Endothelial cell of umbilical vein (primary cell): ENCODE measurements around the gene NLRC3. TPM values are rescaled to one million over a fixed set of nuclear protein-coding genes. Genes with fewer than 3 reads are reported as not detected.

Experiments used
- BruUV-seq: library from RNA; stranded (reverse); fragments of 400-500 nt; replicated peaks from 2 replicates; lab custom pipeline; 2021; lab: Mats Ljungman, UMichigan
- CTCF ChIA-PET: fragments of 300-600, 350-600 bp; sonication (Branson Sonifier 250); formaldehyde crosslinking; loops from one replicate; lab custom pipeline; 2021; ENCODE audit warnings: antibody characterized with exemption, inconsistent platforms; lab: Charles Lee
- POLR2A ChIA-PET: fragments of 300-600, 350-600 bp; sonication (Branson Sonifier 250); formaldehyde crosslinking; loops from one replicate; lab custom pipeline; 2021; ENCODE audit warnings: antibody characterized with exemption, inconsistent platforms; lab: Charles Lee
- DNase-seq: peaks from one replicate; pipeline ENCODE4 v3.0.0-alpha.2; 2011; ENCODE audit warnings: low read depth, low spot score
- FAIRE-seq: peaks from 2 replicates; lab custom pipeline; 2011; peaks lifted over from hg19 to GRCh38; lab: Jason Lieb, UNC
- H2AFZ ChIP-seq: 2 replicates; pipeline ENCODE4 v1.6.0; 2012; ENCODE audit warnings: low read depth, low read length, control low read depth, inconsistent platforms
- H3K27ac ChIP-seq: 2 replicates; pipeline ENCODE4 v1.5.1; 2011; ENCODE audit warnings: low read depth, mild to moderate bottlenecking, control low read depth, low read length, moderate library complexity; ENCODE audit not compliant: insufficient read depth
- H3K27me3 ChIP-seq, 2 experiments: 2 replicates each; pipeline versions ENCODE4 v1.6.0 to v1.6.1; 2011; ENCODE audit warnings: low read length in 2 of 2, mixed read lengths in 1 of 2; ENCODE audit not compliant: control insufficient read depth in 2 of 2, insufficient read depth in 2 of 2
- H3K36me3 ChIP-seq, 2 experiments: 2 replicates in 1 of 2; 3 replicates in 1 of 2; pipeline ENCODE4 v1.5.1; 2011; ENCODE audit warnings: low read length in 2 of 2, mild to moderate bottlenecking in 1 of 2, moderate library complexity in 1 of 2; ENCODE audit not compliant: control insufficient read depth in 2 of 2, insufficient read depth in 2 of 2; ENCODE audit errors: extremely low read depth in 1 of 2
- H3K4me1 ChIP-seq: 3 replicates; pipeline ENCODE4 v1.5.1; 2011; ENCODE audit warnings: mild to moderate bottlenecking, low read length; ENCODE audit not compliant: control insufficient read depth, insufficient read depth; ENCODE audit errors: extremely low read depth
- H3K4me2 ChIP-seq: 2 replicates; pipeline ENCODE4 v1.6.1; 2011; ENCODE audit warnings: low read length, control low read depth, mixed read lengths; ENCODE audit not compliant: insufficient read depth
- H3K4me3 ChIP-seq, 3 experiments: fragments of 200-600 bp in 1 of 3; sonication (generic), shearing (Covaris generic) in 1 of 3; replicated peaks in 1 of 3; 2 replicates each; pipeline ENCODE4 v1.5.1; 2011 to 2016; ENCODE audit warnings: control low read depth in 3 of 3, low read length in 3 of 3, mild to moderate bottlenecking in 2 of 3, inconsistent platforms in 1 of 3, low read depth in 1 of 3, moderate library complexity in 1 of 3; ENCODE audit not compliant: insufficient read depth in 1 of 3
- H3K79me2 ChIP-seq: 2 replicates; pipeline ENCODE4 v1.6.0; 2012; ENCODE audit warnings: low read length, inconsistent platforms; ENCODE audit not compliant: control insufficient read depth, insufficient read depth
- H3K9ac ChIP-seq: replicated peaks from 2 replicates; pipeline ENCODE3; 2011; ENCODE audit warnings: low read length, control low read depth; ENCODE audit not compliant: insufficient read depth; ENCODE audit errors: extremely low read depth
- H3K9me1 ChIP-seq: replicated peaks from 3 replicates; pipeline ENCODE4 v1.6.0; 2011; ENCODE audit warnings: mild to moderate bottlenecking, low read length; ENCODE audit not compliant: control insufficient read depth, insufficient read depth; ENCODE audit errors: extremely low read depth
- H3K9me3 ChIP-seq: replicated peaks from 2 replicates; pipeline ENCODE4 v1.5.1; 2012; ENCODE audit warnings: low read length, inconsistent platforms; ENCODE audit not compliant: control insufficient read depth, insufficient read depth
- H4K20me1 ChIP-seq: replicated peaks from 2 replicates; pipeline ENCODE3; 2011; ENCODE audit warnings: mild to moderate bottlenecking, low read length; ENCODE audit not compliant: control insufficient read depth, insufficient read depth; ENCODE audit errors: extremely low read depth
- CTCF ChIP-seq, 2 donors: IDR thresholded peaks; 1 replicate in 1 of 2; 2 replicates in 1 of 2; pipeline ENCODE4 v1.5.1; 2011; ENCODE audit warnings: low read length in 2 of 2, mild to moderate bottlenecking in 2 of 2, moderate library complexity in 2 of 2, control low read depth in 1 of 2, inconsistent platforms in 1 of 2, low read depth in 1 of 2; ENCODE audit not compliant: insufficient read depth in 1 of 2; ENCODE audit errors: extremely low read depth in 1 of 2
- EZH2 ChIP-seq: IDR thresholded peaks from 2 replicates; pipeline ENCODE4 v1.6.1; 2012; ENCODE audit warnings: borderline replicate concordance, low read depth, mild to moderate bottlenecking, moderate library complexity, low read length, inconsistent platforms; ENCODE audit not compliant: severe bottlenecking
- FOS ChIP-seq: IDR thresholded peaks from 2 replicates; pipeline ENCODE4 v1.6.1; 2011; ENCODE audit warnings: mild to moderate bottlenecking, low read length, moderate library complexity, borderline replicate concordance; ENCODE audit not compliant: insufficient read depth
- GATA2 ChIP-seq: IDR thresholded peaks from 2 replicates; pipeline ENCODE4 v1.7.0; 2011; ENCODE audit warnings: low read depth, mild to moderate bottlenecking, moderate library complexity, mixed read lengths, low read length; ENCODE audit not compliant: insufficient read length, insufficient read depth
- JUN ChIP-seq: IDR thresholded peaks from 2 replicates; pipeline ENCODE4 v1.6.1; 2011; ENCODE audit warnings: borderline replicate concordance, low read depth; ENCODE audit not compliant: insufficient read length, insufficient read depth
- MYC ChIP-seq: IDR thresholded peaks from one replicate; pipeline ENCODE4 v1.6.1; 2011; ENCODE audit warnings: mild to moderate bottlenecking, low read depth, low read length
- POLR2A ChIP-seq: IDR thresholded peaks from 2 replicates; pipeline ENCODE4 v1.6.1; 2012; ENCODE audit warnings: low read depth, mild to moderate bottlenecking, control low read depth, low read length
- POLR2AphosphoS5 ChIP-seq: IDR thresholded peaks from 2 replicates; pipeline ENCODE4 v1.6.1; 2012; ENCODE audit warnings: low read depth, mild to moderate bottlenecking, control low read depth, low read length, moderate library complexity; ENCODE audit not compliant: insufficient read depth
- dilution Hi-C: fragments of 300-500 bp; cut with MboI; formaldehyde crosslinking; loops from one replicate; pipeline ENCODE4 v1.15.0; 2019; ENCODE audit warnings: low sequenced_read_pairs; ENCODE audit not compliant: extremely low pct_ligation_motif_present
- intact Hi-C: fragments of 100-400 bp; cut with micrococcal nuclease; formaldehyde crosslinking; loops from one replicate; pipeline ENCODE4 v1.10.0; 2022
- polyA plus RNA-seq, 4 experiments: library from polyadenylated mRNA; depleted of rRNA in 3 of 4; stranded (reverse) in 3 of 4; unstranded in 1 of 4; fragments of >200 nt; gene quantifications; 2 replicates each; pipeline versions ENCODE4 v1.2.1 to v1.2.3, GENCODE V29; 2011 to 2012; ENCODE audit warnings: missing spikeins in 1 of 4
- total RNA-seq: library from RNA; stranded (reverse); gene quantifications from 2 replicates; pipeline ENCODE4 v1.2.3, GENCODE V29; 2021
- TF ChIP-seq, protein P1 (sequence below): IDR thresholded peaks from 2 replicates; pipeline ENCODE4 v1.6.1; 2011; ENCODE audit not compliant: insufficient read depth, insufficient read length

Gene NLRC3
- total and polyA plus RNA-seq, 2 donors (not counting 3 experiments of a cell fraction or from before 2014, with no cell fraction given) = 0.84 to 3.4 TPM

- TF ChIP-seq GATA2 = no peak
- TF ChIP-seq JUN = no peak
- no peak for TF ChIP-seq EZH2
- no peak for TF ChIP-seq POLR2AphosphoS5
- TF ChIP-seq, protein P1, sequence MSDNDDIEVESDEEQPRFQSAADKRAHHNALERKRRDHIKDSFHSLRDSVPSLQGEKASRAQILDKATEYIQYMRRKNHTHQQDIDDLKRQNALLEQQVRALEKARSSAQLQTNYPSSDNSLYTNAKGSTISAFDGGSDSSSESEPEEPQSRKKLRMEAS = no peak
- TF ChIP-seq FOS = no peak
- TF ChIP-seq CTCF (IDR thresholded peaks at IDR 0.05; ENCODE audit: extremely low read depth in 1 of 2, insufficient read depth in 1 of 2, low read depth in 1 of 2, low read length in 2 of 2) = no peak
- no peak for TF ChIP-seq MYC
- TF ChIP-seq POLR2A = no peak
- CTCF ChIA-PET = no interaction called here
These were observed 12.4 kb downstream of the NLRC3 start for GRCh38 chr16:3564889-3565141.

More at GRCh38 chr16:3564889-3565141, 12.4 kb downstream of the NLRC3 start:
- H3K27me3 ChIP-seq = no peaks in the 10 kb centered on the region
- H3K27ac ChIP-seq = no peak overlapping the region
- dilution Hi-C loops = no loop called here
- no TSS peak for BruUV-seq
- no peaks in the 10 kb centered on the region for H3K79me2 ChIP-seq
- no peak overlapping the region for H3K4me3 ChIP-seq
- H3K36me3 ChIP-seq = no peaks in the 10 kb centered on the region
- H3K9me3 ChIP-seq = no peaks in the 10 kb centered on the region
- no peaks in the 10 kb centered on the region for H4K20me1 ChIP-seq
- intact Hi-C loops = no loop called here
- no peak overlapping the region for H3K4me2 ChIP-seq
- no peak overlapping the region for H2AFZ ChIP-seq
- no peak for FAIRE-seq
- POLR2A ChIA-PET = no interaction called here
- DNase-seq = no peak
- H3K9ac ChIP-seq = no peak overlapping the region
- H3K4me1 ChIP-seq = no peaks in the 10 kb centered on the region
- no peaks in the 10 kb centered on the region for H3K9me1 ChIP-seq
